RWPE2 (cell line): ENCODE data around the gene GRAMD4.

Source experiments
- ATAC-seq: fragments of 200-7000 bp; cut with Tn5 transposase; 3 replicates; pipeline ENCODE4 v1.9.1; 2021; ENCODE audit warnings: low read depth
- DNase-seq: peaks from one replicate; pipeline ENCODE4 v3.0.0-alpha.2; 2020; ENCODE audit warnings: low spot score
- H3K27ac ChIP-seq: fragments of 450-650 bp; 2 replicates; pipeline ENCODE4 v1.5.1; 2017; ENCODE audit warnings: mild to moderate bottlenecking; ENCODE audit not compliant: poor library complexity, severe bottlenecking
- H3K27me3 ChIP-seq: fragments of 250-450 bp; sonication (Bioruptor Pico); 2 replicates; pipeline ENCODE4 v1.5.1; 2021; ENCODE audit warnings: mild to moderate bottlenecking, moderate library complexity; ENCODE audit not compliant: insufficient read depth, poor library complexity, severe bottlenecking
- H3K36me3 ChIP-seq: fragments of 250-450 bp; sonication (Bioruptor Pico); 2 replicates; pipeline ENCODE4 v1.5.1; 2020; ENCODE audit warnings: low read depth, mild to moderate bottlenecking, moderate library complexity
- H3K4me1 ChIP-seq: fragments of 250-450 bp; sonication (Bioruptor Pico); 2 replicates; pipeline ENCODE4 v1.5.1; 2021; ENCODE audit warnings: mild to moderate bottlenecking, moderate library complexity; ENCODE audit not compliant: insufficient read depth, poor library complexity, severe bottlenecking
- H3K4me3 ChIP-seq: fragments of 250-450 bp; sonication (Bioruptor Pico); 2 replicates; pipeline ENCODE4 v1.5.1; 2021; ENCODE audit warnings: mild to moderate bottlenecking, moderate library complexity; ENCODE audit not compliant: severe bottlenecking
- H3K9me3 ChIP-seq: fragments of 250-450 bp; sonication (Bioruptor Pico); 2 replicates; pipeline ENCODE4 v1.5.1; 2021; ENCODE audit warnings: mild to moderate bottlenecking, moderate library complexity; ENCODE audit not compliant: severe bottlenecking
- CTCF ChIP-seq: fragments of 450-650 bp; IDR thresholded peaks from one replicate; pipeline ENCODE4 v1.5.1; 2017; ENCODE audit warnings: mild to moderate bottlenecking, moderate library complexity; ENCODE audit not compliant: poor library complexity, severe bottlenecking

Gene GRAMD4

GRCh38 chr22:46723882-46724281 lies 103.7 kb downstream of the GRAMD4 start:
- H3K27me3 ChIP-seq: no peaks in the 10 kb centered on the region
- DNase-seq (no peak), ATAC-seq (no peak)
- no peak overlapping the region for H3K4me3 ChIP-seq
- H3K4me1 ChIP-seq: peaks cover 4% of the 10 kb centered on the region
- H3K36me3 ChIP-seq: peaks cover 14% of the 10 kb centered on the region
- no peaks in the 10 kb centered on the region for H3K9me3 ChIP-seq
- no peak for TF ChIP-seq CTCF
- H3K27ac ChIP-seq: no peak overlapping the region

- DNase-seq (no peak), ATAC-seq (no peak)
- Histone ChIP-seq H3K4me1 (peaks cover 4% of the 10 kb centered on the region), H3K9me3 (no peaks in the 10 kb centered on the region), H3K4me3 (no peak overlapping the region), H3K27ac (no peak overlapping the region), H3K27me3 (no peaks in the 10 kb centered on the region), H3K36me3 (peaks cover 4% of the 10 kb centered on the region; the same call in 1 of the 2 replicates)
- TF ChIP-seq CTCF: no peak
These were observed 104.9 kb downstream of the GRAMD4 start for GRCh38 chr22:46725096-46725495.

- ATAC-seq (no peak), DNase-seq (no peak)
- no peaks in the 10 kb centered on the region for H3K36me3 ChIP-seq
- H3K9me3 ChIP-seq: no peaks in the 10 kb centered on the region
- no peak overlapping the region for H3K4me3 ChIP-seq
- H3K27me3 ChIP-seq: no peaks in the 10 kb centered on the region
- peaks cover 5% of the 10 kb centered on the region for H3K4me1 ChIP-seq
- no peak overlapping the region for H3K27ac ChIP-seq
- no peak for TF ChIP-seq CTCF
These were observed 106.1 kb downstream of the GRAMD4 start for GRCh38 chr22:46726066-46726985.

GRCh38 chr22:46726986-46727317 lies 106.8 kb downstream of the GRAMD4 start:
- no peak for DNase-seq
- H3K27ac ChIP-seq: no peak overlapping the region

More at GRCh38 chr22:46726986-46727317, 106.8 kb downstream of the GRAMD4 start:
- no peaks in the 10 kb centered on the region for H3K27me3 ChIP-seq
- H3K9me3 ChIP-seq: no peaks in the 10 kb centered on the region
- no peak for TF ChIP-seq CTCF
- H3K4me1 ChIP-seq: peaks cover 10% of the 10 kb centered on the region
- H3K4me3 ChIP-seq: no peak overlapping the region
- no peaks in the 10 kb centered on the region for H3K36me3 ChIP-seq
- no peak for ATAC-seq
